Measurements from ENCODE around the gene UFD1.

DNA sequence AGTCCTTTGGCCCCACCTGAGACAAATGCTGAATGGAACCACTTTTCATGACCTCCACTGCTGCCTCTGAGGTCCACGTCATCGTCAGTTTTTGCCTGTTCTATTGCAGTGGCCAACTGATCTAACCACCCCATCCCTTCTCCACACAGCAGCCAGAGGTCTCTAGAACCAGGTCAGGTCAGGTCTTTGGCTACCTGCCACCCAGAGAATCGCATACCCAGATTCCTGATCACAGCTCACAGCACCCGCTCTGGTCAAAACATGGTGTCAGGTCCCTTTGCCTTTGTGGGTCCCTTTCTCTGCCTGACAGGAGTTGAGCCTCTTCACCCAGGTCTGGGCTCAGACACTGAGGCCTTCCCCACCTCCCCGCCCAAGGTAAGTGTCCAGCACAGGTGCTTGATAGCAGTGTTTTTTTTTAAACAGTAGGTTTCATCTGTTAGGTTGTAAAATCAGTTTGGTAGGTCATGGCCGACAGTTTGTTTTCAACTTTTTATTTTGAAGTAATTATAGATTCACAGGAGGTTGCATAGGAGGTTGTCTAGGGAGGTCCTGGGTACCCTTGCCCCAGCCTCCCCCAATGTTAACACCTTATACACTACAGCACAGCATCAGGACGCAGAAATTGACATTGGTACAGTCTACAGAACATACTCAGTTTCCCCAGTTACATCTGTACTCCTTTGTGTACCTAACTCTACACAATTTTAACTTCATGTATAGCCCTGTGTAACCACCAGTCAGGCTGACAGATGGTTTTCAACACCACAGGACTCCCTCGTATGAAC is 38.4 kb downstream of the UFD1 start:
- TF ChIP-seq, protein P1, sequence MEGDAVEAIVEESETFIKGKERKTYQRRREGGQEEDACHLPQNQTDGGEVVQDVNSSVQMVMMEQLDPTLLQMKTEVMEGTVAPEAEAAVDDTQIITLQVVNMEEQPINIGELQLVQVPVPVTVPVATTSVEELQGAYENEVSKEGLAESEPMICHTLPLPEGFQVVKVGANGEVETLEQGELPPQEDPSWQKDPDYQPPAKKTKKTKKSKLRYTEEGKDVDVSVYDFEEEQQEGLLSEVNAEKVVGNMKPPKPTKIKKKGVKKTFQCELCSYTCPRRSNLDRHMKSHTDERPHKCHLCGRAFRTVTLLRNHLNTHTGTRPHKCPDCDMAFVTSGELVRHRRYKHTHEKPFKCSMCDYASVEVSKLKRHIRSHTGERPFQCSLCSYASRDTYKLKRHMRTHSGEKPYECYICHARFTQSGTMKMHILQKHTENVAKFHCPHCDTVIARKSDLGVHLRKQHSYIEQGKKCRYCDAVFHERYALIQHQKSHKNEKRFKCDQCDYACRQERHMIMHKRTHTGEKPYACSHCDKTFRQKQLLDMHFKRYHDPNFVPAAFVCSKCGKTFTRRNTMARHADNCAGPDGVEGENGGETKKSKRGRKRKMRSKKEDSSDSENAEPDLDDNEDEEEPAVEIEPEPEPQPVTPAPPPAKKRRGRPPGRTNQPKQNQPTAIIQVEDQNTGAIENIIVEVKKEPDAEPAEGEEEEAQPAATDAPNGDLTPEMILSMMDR (IDR thresholded peaks at IDR 0.05), result no peak
- TF ChIP-seq POLR2A (IDR thresholded peaks at IDR 0.05), result no peak
- TF ChIP-seq POLR2AphosphoS5 (IDR thresholded peaks at IDR 0.05), result no peak
